Measurements from ENCODE around the gene PRR36.
A peak's percentile ranks its signal among the peaks of the same experiment; 100 is the strongest.
"Not testable (repeated sequence)": the region's sequence is repeated elsewhere in the genome, so short reads cannot be mapped to it uniquely, and the experiment has no call there.

PRR36 gene

GRCh38 chr19:7919610-7920518 lies 45.7 kb upstream of the PRR36 start, which contains the start of gene SNAPC2:
SNAPC2 (plus strand) TSS chr19:7920338; CDS start chr19:7920367, 29 bp downstream.
- H3K4me2 ChIP-seq = peak within 1 kb of the TSS; percentile 94 to 100 (median 99)
- no peak for TF ChIP-seq Cebpa-rat (IDR thresholded peaks at IDR 0.05)
- peak within 1 kb of the TSS; percentile 71 to 88 (median 81) for H3K9ac ChIP-seq
- H3K27me3 ChIP-seq = peaks cover 50 to 56% (median 51%) of the 10 kb centered on the region in 11 experiments
- peak within 1 kb of the TSS; percentile 68 to 85 (median 75) for H3K27ac ChIP-seq
- H3K4me3 ChIP-seq = peak within 1 kb of the TSS; percentile 60 to 78 (median 69)
- H3K36me3 ChIP-seq = peaks cover 13 to 21% (median 15%) of the 10 kb centered on the region in 11 experiments; a peak in 21 of 22 replicates
- peaks cover 0 to 90% (median 75%) of the 10 kb centered on the region in 11 experiments; a peak in 21 of 22 replicates for H4K20me1 ChIP-seq
- no peaks in the 10 kb centered on the region for H3K9me3 ChIP-seq (replicated peaks in 1 of 11)
- peaks cover 71 to 81% (median 75%) of the 10 kb centered on the region in 10 experiments for H3K4me1 ChIP-seq

GRCh38 chr19:7918615-7919421 lies 44.6 kb upstream of the PRR36 start:
- Histone ChIP-seq H3K4me1 (peaks cover 60 to 74% (median 69%) of the 10 kb centered on the region in 10 experiments), H3K9me3 (replicated peaks in 1 of 11) (no peaks in the 10 kb centered on the region), H3K36me3 (peaks cover 13 to 30% (median 18%) of the 10 kb centered on the region in 11 experiments), H3K9ac (no peak overlapping the region), H3K27ac (no peak overlapping the region), H4K20me1 (peaks cover 10 to 90% (median 75%) of the 10 kb centered on the region in 11 experiments; a peak in 21 of 22 replicates), H3K27me3 (peaks cover 60 to 63% (median 62%) of the 10 kb centered on the region in 11 experiments), H3K4me3 (peak overlapping the region in 4 of 10 experiments; percentile 44 to 69 (median 60); a peak in 4 of 20 replicates), H3K4me2 (peak overlapping the region; percentile 80 to 100 (median 92); a peak in 19 of 22 replicates)
- no peak for TF ChIP-seq Cebpa-rat (IDR thresholded peaks at IDR 0.05)

GRCh38 chr19:7918062-7918614 lies 43.9 kb upstream of the PRR36 start:
- peak overlapping the region in 9 of 10 experiments; percentile 49 to 68 (median 56); a peak in 17 of 20 replicates for H3K4me3 ChIP-seq
- H3K36me3 ChIP-seq = peaks cover 13 to 32% (median 18%) of the 10 kb centered on the region in 11 experiments
- H3K9ac ChIP-seq = peak overlapping the region in 9 of 11 experiments; percentile 9 to 70 (median 45); a peak in 11 of 22 replicates
- H4K20me1 ChIP-seq = peaks cover 17 to 90% (median 75%) of the 10 kb centered on the region in 11 experiments; a peak in 21 of 22 replicates
- peaks cover 67 to 69% (median 68%) of the 10 kb centered on the region in 11 experiments for H3K27me3 ChIP-seq
- peak overlapping the region; percentile 79 to 100 (median 90) for H3K4me2 ChIP-seq
- H3K9me3 ChIP-seq (replicated peaks in 1 of 11); H3K27ac ChIP-seq: not testable (repeated sequence)
- H3K4me1 ChIP-seq = peaks cover 55 to 73% (median 64%) of the 10 kb centered on the region in 10 experiments

GRCh38 chr19:7917267-7918061 lies 43.3 kb upstream of the PRR36 start:
- peak overlapping the region; percentile 79 to 100 (median 90) for H3K4me2 ChIP-seq
- H4K20me1 ChIP-seq = peaks cover 24 to 89% (median 75%) of the 10 kb centered on the region in 11 experiments; a peak in 21 of 22 replicates
- no peak for TF ChIP-seq Cebpa-rat (IDR thresholded peaks at IDR 0.05)
- H3K27ac ChIP-seq = no peak overlapping the region
- peaks cover 71 to 75% (median 74%) of the 10 kb centered on the region in 11 experiments for H3K27me3 ChIP-seq
- peaks cover 7 to 31% (median 12%) of the 10 kb centered on the region in 11 experiments for H3K36me3 ChIP-seq
- H3K4me3 ChIP-seq = peak overlapping the region; percentile 49 to 68 (median 54)
- H3K4me1 ChIP-seq = peaks cover 58 to 79% (median 67%) of the 10 kb centered on the region in 10 experiments
- peak overlapping the region; percentile 9 to 70 (median 45); a peak in 19 of 22 replicates for H3K9ac ChIP-seq
- H3K9me3 ChIP-seq (replicated peaks in 1 of 11) = no peaks in the 10 kb centered on the region

GRCh38 chr19:7916955-7917266 lies 42.7 kb upstream of the PRR36 start:
- H3K36me3 ChIP-seq = peaks cover 2 to 30% (median 10%) of the 10 kb centered on the region in 11 experiments
- peaks cover 71 to 77% (median 75%) of the 10 kb centered on the region in 11 experiments for H3K27me3 ChIP-seq
- TF ChIP-seq Cebpa-rat (IDR thresholded peaks at IDR 0.05) = no peak
- H3K4me2 ChIP-seq = peak overlapping the region; percentile 79 to 100 (median 90)
- no peaks in the 10 kb centered on the region for H3K9me3 ChIP-seq (replicated peaks in 1 of 11)
- peak overlapping the region in 10 of 11 experiments; percentile 8 to 70 (median 50); a peak in 16 of 22 replicates for H3K9ac ChIP-seq
- H3K4me1 ChIP-seq = peaks cover 56 to 80% (median 68%) of the 10 kb centered on the region in 10 experiments
- peaks cover 28 to 88% (median 74%) of the 10 kb centered on the region in 11 experiments for H4K20me1 ChIP-seq
- no peak overlapping the region for H3K27ac ChIP-seq
- H3K4me3 ChIP-seq = peak overlapping the region; percentile 49 to 68 (median 54)

GRCh38 chr19:7916103-7916954 lies 42.1 kb upstream of the PRR36 start:
- Histone ChIP-seq H3K36me3 (peaks cover 6 to 32% (median 14%) of the 10 kb centered on the region in 11 experiments), H3K9me3 (replicated peaks in 1 of 11) (no peaks in the 10 kb centered on the region), H3K27me3 (peaks cover 71 to 82% (median 75%) of the 10 kb centered on the region in 11 experiments), H3K4me2 (peak overlapping the region; percentile 79 to 100 (median 90)), H3K27ac (no peak overlapping the region), H3K4me1 (peaks cover 56 to 80% (median 68%) of the 10 kb centered on the region in 10 experiments), H4K20me1 (peaks cover 34 to 88% (median 74%) of the 10 kb centered on the region in 11 experiments), H3K9ac (peak overlapping the region; percentile 8 to 70 (median 54); a peak in 19 of 22 replicates), H3K4me3 (peak overlapping the region; percentile 49 to 68 (median 54))
- no peak for TF ChIP-seq Cebpa-rat (IDR thresholded peaks at IDR 0.05)
